ENCODE data around the gene PRKACB. TPM values are rescaled to one million over a fixed set of nuclear protein-coding genes. Genes with fewer than 3 reads are reported as not detected.

Gene PRKACB
- total RNA-seq, 1 donor from 2014 or later, result 44.1 TPM

DNA sequence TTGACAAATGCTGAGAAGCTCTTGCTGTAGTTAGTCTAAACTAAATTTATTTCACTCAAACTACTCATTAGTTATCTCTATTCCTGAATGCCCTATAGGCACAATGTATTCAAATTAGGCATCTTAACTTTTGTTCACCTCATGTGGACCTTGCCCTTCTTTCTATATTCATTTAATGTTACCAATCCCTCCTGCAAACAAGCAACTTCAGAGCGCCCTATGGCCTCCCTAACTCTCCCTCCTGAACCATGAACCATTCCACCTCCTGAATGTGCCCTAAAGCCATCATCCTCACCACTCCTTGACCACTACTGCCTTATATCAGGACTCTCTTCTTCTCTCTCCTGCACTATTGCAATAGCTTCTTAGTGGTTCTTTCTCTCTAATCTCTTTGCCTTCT, 122.7 kb downstream of the PRKACB start:
- Mint-ChIP-seq H3K4me1 (peaks cover 28% of the 10 kb centered on the region), H3K36me3 (no peaks in the 10 kb centered on the region), H3K27me3 (ENCODE audit: insufficient read depth, low read depth) (peaks cover 5% of the 10 kb centered on the region), H3K9me3 (peaks cover 3% of the 10 kb centered on the region), H3K27ac (no peak overlapping the region), H3K4me3 (no peak overlapping the region)
- no peaks in the 10 kb centered on the region for H3K79me2 ChIP-seq (ENCODE audit: low read depth)
- no peak overlapping the region for H3K4me2 ChIP-seq
- no peaks in the 10 kb centered on the region for H4K20me1 ChIP-seq (ENCODE audit: low read depth)
- H3K4me1 ChIP-seq, result peaks cover 8% of the 10 kb centered on the region
- no peaks in the 10 kb centered on the region for H3K27me3 ChIP-seq
- H3K9me3 ChIP-seq (ENCODE audit: low read depth), result no peaks in the 10 kb centered on the region
- TF ChIP-seq EZH2phosphoT487 (IDR thresholded peaks at IDR 0.05) (no peak), EZH2 (IDR thresholded peaks at IDR 0.05) (no peak), CTCF (IDR thresholded peaks at IDR 0.05) (no peak)
- peaks cover 8% of the 10 kb centered on the region for H3F3A ChIP-seq (ENCODE audit: low read depth)
- H2AFZ ChIP-seq (replicated peaks), result no peak overlapping the region
- no peak overlapping the region for H3K4me3 ChIP-seq
- H3K36me3 ChIP-seq, result no peaks in the 10 kb centered on the region
- H3K9ac ChIP-seq, result no peak overlapping the region
- no peak overlapping the region for H3K27ac ChIP-seq
- DNase-seq (ENCODE audit: low spot score), result no peak

GRCh38 chr1:84267476-84267875, 123.4 kb downstream of the PRKACB start:
- no peaks in the 10 kb centered on the region for H3K9me3 ChIP-seq (ENCODE audit: low read depth)
- no peaks in the 10 kb centered on the region for H4K20me1 ChIP-seq (ENCODE audit: low read depth)
- Mint-ChIP-seq H3K27me3 (ENCODE audit: insufficient read depth, low read depth) (peaks cover 5% of the 10 kb centered on the region), H3K27ac (no peak overlapping the region), H3K4me1 (peaks cover 34% of the 10 kb centered on the region), H3K9me3 (peaks cover 3% of the 10 kb centered on the region), H3K4me3 (no peak overlapping the region), H3K36me3 (no peaks in the 10 kb centered on the region)
- peaks cover 15% of the 10 kb centered on the region for H3F3A ChIP-seq (ENCODE audit: low read depth)
- no peak overlapping the region for H3K4me3 ChIP-seq
- no peak overlapping the region for H3K9ac ChIP-seq
- no peaks in the 10 kb centered on the region for H3K79me2 ChIP-seq (ENCODE audit: low read depth)
- H3K27me3 ChIP-seq, result no peaks in the 10 kb centered on the region
- TF ChIP-seq CTCF (IDR thresholded peaks at IDR 0.05), result no peak
- no peak for TF ChIP-seq EZH2 (IDR thresholded peaks at IDR 0.05)
- TF ChIP-seq EZH2phosphoT487 (IDR thresholded peaks at IDR 0.05), result no peak
- no peak for DNase-seq (ENCODE audit: low spot score)
- H3K36me3 ChIP-seq, result no peaks in the 10 kb centered on the region
- no peak overlapping the region for H2AFZ ChIP-seq (replicated peaks)
- no peak overlapping the region for H3K4me2 ChIP-seq
- H3K27ac ChIP-seq, result no peak overlapping the region
- H3K4me1 ChIP-seq, result peaks cover 15% of the 10 kb centered on the region

DNA sequence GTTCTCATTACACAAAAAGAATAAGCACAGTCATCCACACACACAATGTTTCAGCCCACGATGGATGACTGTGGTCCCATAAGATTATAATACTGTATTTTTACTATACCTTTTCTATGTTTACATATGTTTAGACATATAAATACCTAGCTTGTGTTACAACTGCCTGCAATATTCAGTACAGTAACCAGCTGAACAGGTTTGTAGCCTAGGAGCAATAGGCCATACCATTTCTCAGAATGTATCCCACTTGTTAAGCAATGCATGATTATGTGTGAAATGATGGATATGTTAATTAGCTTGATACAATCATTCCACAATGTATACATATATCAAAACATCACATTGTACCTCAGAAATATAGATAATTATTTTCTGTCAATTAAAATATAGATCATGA, 124.3 kb downstream of the PRKACB start:
- no peak overlapping the region for H3K27ac Mint-ChIP-seq
- peaks cover 38% of the 10 kb centered on the region for H3K4me1 Mint-ChIP-seq

More for the DNA sequence above, 124.3 kb downstream of the PRKACB start:
- Mint-ChIP-seq H3K4me3 (no peak overlapping the region), H3K27me3 (ENCODE audit: insufficient read depth, low read depth) (peaks cover 5% of the 10 kb centered on the region), H3K36me3 (no peaks in the 10 kb centered on the region), H3K9me3 (peaks cover 6% of the 10 kb centered on the region)
- Histone ChIP-seq H3K27me3 (no peaks in the 10 kb centered on the region), H2AFZ (replicated peaks) (no peak overlapping the region), H4K20me1 (ENCODE audit: low read depth) (no peaks in the 10 kb centered on the region), H3F3A (ENCODE audit: low read depth) (peaks cover 16% of the 10 kb centered on the region), H3K36me3 (no peaks in the 10 kb centered on the region), H3K79me2 (ENCODE audit: low read depth) (no peaks in the 10 kb centered on the region), H3K9me3 (ENCODE audit: low read depth) (no peaks in the 10 kb centered on the region), H3K4me1 (peaks cover 16% of the 10 kb centered on the region), H3K9ac (no peak overlapping the region), H3K4me3 (no peak overlapping the region), H3K27ac (no peak overlapping the region), H3K4me2 (no peak overlapping the region)
- DNase-seq (ENCODE audit: low spot score), result no peak
- TF ChIP-seq EZH2phosphoT487 (IDR thresholded peaks at IDR 0.05), result no peak
- TF ChIP-seq CTCF (IDR thresholded peaks at IDR 0.05), result no peak
- TF ChIP-seq EZH2 (IDR thresholded peaks at IDR 0.05), result no peak
